Natural killer cell (primary cell): ENCODE measurements around the gene CCDC102A. TPM values are rescaled to one million over a fixed set of nuclear protein-coding genes. Genes with fewer than 3 reads are reported as not detected.

ENCODE experiments used
- ATAC-seq, 3 donors: fragments of 150-1000 bp in 2 of 3; fragments of 200-7000 bp in 1 of 3; cut with Tn5 transposase; 1 replicate in 1 of 3; 2 replicates in 2 of 3; pipeline ENCODE4 v1.10.0; 2021; ENCODE audit warnings: mild to moderate bottlenecking in 2 of 3, moderate library complexity in 2 of 3
- DNase-seq, 2 donors: peaks; one replicate each; pipeline versions ENCODE4 v3.0.0 to v3.0.0-alpha.2; 2013 to 2021; ENCODE audit warnings: mixed read lengths in 1 of 2
- H3K27ac ChIP-seq: one replicate; pipeline ENCODE4 v1.5.1; 2013; ENCODE audit warnings: mild to moderate bottlenecking, low read length
- H3K27me3 ChIP-seq: one replicate; pipeline ENCODE4 v1.6.1; 2013; ENCODE audit warnings: low read length; ENCODE audit not compliant: control insufficient read depth, insufficient read depth
- H3K36me3 ChIP-seq: one replicate; pipeline ENCODE4 v1.6.1; 2013; ENCODE audit warnings: low read length; ENCODE audit not compliant: control insufficient read depth, insufficient read depth
- H3K4me1 ChIP-seq: one replicate; pipeline ENCODE4 v1.6.1; 2013; ENCODE audit warnings: low read length; ENCODE audit not compliant: control insufficient read depth, insufficient read depth
- H3K4me3 ChIP-seq: one replicate; pipeline ENCODE4 v1.5.1; 2013; ENCODE audit warnings: low read length
- H3K9me3 ChIP-seq: one replicate; pipeline ENCODE4 v1.6.1; 2013; ENCODE audit warnings: low read length; ENCODE audit not compliant: control insufficient read depth, insufficient read depth
- H3K27ac Mint-ChIP-seq, 2 donors: one replicate each; pipeline ENCODE4 v1.8.0; 2022; ENCODE audit warnings: mild to moderate bottlenecking in 2 of 2, mixed read lengths in 2 of 2, moderate library complexity in 1 of 2
- H3K27me3 Mint-ChIP-seq, 2 donors: one replicate each; pipeline ENCODE4 v1.8.0; 2022; ENCODE audit warnings: low read depth in 2 of 2, mixed read lengths in 2 of 2
- H3K36me3 Mint-ChIP-seq: one replicate; pipeline ENCODE4 v1.8.0; 2022; ENCODE audit warnings: mixed read lengths
- H3K4me1 Mint-ChIP-seq, 2 donors: one replicate each; pipeline ENCODE4 v1.8.0; 2022; ENCODE audit warnings: mixed read lengths in 2 of 2
- H3K4me3 Mint-ChIP-seq: one replicate; pipeline ENCODE4 v1.8.0; 2022; ENCODE audit warnings: mild to moderate bottlenecking, moderate library complexity, mixed read lengths
- H3K9me3 Mint-ChIP-seq, 2 donors: one replicate each; pipeline ENCODE4 v1.8.0; 2022; ENCODE audit warnings: mixed read lengths in 2 of 2
- CTCF ChIP-seq: fragments of 200-600 bp; IDR thresholded peaks from one replicate; pipeline ENCODE4 v1.8.0; 2022; ENCODE audit warnings: antibody characterized with exemption
- WGBS: methylation state at CpG from one replicate; pipeline ENCODE4 v1.1.7; 2013; ENCODE audit warnings: missing lambda C conversion rate; ENCODE audit not compliant: insufficient coverage; 5-methylcytosine and 5-hydroxymethylcytosine counted together
- intact Hi-C: fragments of 100-400 bp; cut with micrococcal nuclease; formaldehyde crosslinking; loops from one replicate; pipeline ENCODE4 v1.14.2; 2022
- total RNA-seq, 4 donors: library from RNA; stranded (reverse); fragments of 120-200 nt in 1 of 4; gene quantifications; one replicate each; pipeline versions ENCODE4 v1.2.3 to v1.2.4, GENCODE V29; 2013 to 2022

CCDC102A gene
- total RNA-seq, 3 donors from 2014 or later (not counting 1 experiment from before 2014, with no cell fraction given) = 15.5 to 24.4 (median 17.1) TPM

- WGBS = 96% methylated on average over 15 of the region's 23 CpGs
- no peaks in the 10 kb centered on the region for H3K27me3 Mint-ChIP-seq
- H3K27ac ChIP-seq = no peak overlapping the region
- peaks cover 45% of the 10 kb centered on the region for H3K36me3 ChIP-seq
- H3K27me3 ChIP-seq = no peaks in the 10 kb centered on the region
- H3K9me3 Mint-ChIP-seq = no peaks in the 10 kb centered on the region
- H3K4me3 Mint-ChIP-seq = no peak overlapping the region
- no peak overlapping the region for H3K27ac Mint-ChIP-seq
- intact Hi-C loops = no loop called here
- no peak for DNase-seq
- TF ChIP-seq CTCF = no peak
- H3K4me1 ChIP-seq = no peaks in the 10 kb centered on the region
- ATAC-seq = no peak
- H3K36me3 Mint-ChIP-seq = no peaks in the 10 kb centered on the region
- H3K9me3 ChIP-seq = no peaks in the 10 kb centered on the region
- no peak overlapping the region for H3K4me3 ChIP-seq
- H3K4me1 Mint-ChIP-seq = peaks cover 0 to 6% of the 10 kb centered on the region in 2 donors
Measured at GRCh38 chr16:57512296-57513001, 23.9 kb downstream of the CCDC102A start.

DNA sequence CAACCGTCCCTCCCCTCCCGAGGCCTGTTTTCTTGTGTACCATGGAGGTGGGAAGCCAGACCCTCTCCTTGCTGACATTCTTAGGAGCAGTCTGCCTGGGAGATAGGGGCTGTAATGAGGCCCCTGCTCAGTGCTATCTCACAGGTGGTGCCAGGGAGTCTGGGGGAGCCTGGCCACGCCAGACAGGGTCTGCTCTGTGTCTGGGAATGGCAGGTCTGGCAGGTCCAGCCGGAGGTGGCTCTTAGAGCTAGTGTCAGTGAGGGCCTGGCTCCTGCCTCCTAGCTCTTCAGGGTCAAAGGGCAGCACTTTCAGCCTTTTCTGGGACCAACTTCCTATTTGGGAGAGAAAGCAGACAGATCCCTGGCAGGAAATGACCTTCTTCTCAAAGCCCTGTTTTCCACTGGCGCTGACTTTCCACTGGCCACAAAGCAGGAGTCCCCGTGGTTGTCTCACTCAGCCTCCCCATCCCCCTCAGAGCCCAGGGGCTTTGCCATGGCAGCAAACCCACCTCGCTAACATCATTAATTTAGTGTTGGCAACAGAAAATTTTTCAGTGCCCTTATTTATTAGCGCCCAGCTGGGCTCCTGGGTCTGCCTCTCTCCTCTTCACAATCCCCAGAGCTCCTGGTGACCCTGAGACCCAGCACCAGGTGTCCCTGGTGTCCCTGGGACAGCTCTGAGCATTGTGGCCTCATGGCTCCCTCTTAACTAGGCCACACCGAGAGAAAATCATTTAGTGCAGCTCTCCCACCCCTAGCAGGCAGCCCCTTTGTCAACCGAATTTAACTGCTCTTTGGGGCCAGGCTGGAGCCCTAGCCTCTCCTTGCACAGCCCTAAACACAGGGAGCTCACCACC lies 26.1 kb downstream of the CCDC102A start:
- Histone ChIP-seq H3K27ac (no peak overlapping the region), H3K4me1 (no peaks in the 10 kb centered on the region), H3K9me3 (no peaks in the 10 kb centered on the region), H3K4me3 (no peak overlapping the region), H3K27me3 (no peaks in the 10 kb centered on the region), H3K36me3 (peaks cover 24% of the 10 kb centered on the region)
- TF ChIP-seq CTCF = no peak
- DNase-seq (no peak), ATAC-seq (no peak)
- Mint-ChIP-seq H3K9me3 (no peaks in the 10 kb centered on the region), H3K27ac (no peak overlapping the region), H3K27me3 (no peaks in the 10 kb centered on the region), H3K4me1 (no peaks in the 10 kb centered on the region), H3K36me3 (no peaks in the 10 kb centered on the region), H3K4me3 (no peak overlapping the region)
- 85% methylated on average over 10 of the region's 10 CpGs for WGBS
- intact Hi-C loops = no loop called here

DNA sequence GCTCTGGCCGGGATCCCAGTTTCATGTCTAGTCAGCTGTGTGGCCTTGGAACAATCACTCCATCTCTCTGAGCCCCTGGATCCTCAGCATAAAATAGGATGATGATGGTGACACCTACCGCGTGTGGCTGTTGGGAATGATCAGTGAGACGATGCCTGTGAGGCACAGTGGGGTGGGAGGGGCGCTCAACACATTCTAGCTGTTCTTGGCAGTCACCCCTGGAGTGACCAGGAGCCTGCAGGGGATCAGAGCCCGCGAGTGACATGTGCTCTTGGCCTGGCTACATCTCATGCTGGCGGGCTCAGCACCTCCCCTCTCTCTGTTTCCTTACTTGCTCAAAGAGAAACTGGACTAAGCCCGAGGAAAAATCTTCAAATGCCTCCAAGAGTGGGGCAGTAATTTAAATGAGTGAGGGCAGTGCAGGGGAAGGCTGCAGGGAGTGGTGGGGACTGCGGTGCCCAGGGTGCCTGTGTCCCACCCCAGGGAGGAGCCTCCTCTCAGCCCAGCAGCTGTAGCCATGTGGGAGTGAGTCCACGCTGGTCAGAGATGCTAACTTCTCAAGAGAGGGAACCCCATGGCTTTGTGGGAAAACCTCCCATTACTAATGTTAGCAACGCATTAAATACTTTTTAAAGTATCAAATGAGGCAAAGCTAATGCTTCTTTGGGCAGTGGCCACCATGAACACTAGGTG lies 27.0 kb downstream of the CCDC102A start:
- DNase-seq (no peak), ATAC-seq (no peak)
- Histone ChIP-seq H3K9me3 (no peaks in the 10 kb centered on the region), H3K4me1 (no peaks in the 10 kb centered on the region), H3K27me3 (no peaks in the 10 kb centered on the region), H3K4me3 (no peak overlapping the region), H3K27ac (no peak overlapping the region), H3K36me3 (peaks cover 16% of the 10 kb centered on the region)
- 89% methylated on average over 11 of the region's 12 CpGs for WGBS
- Mint-ChIP-seq H3K27me3 (no peaks in the 10 kb centered on the region), H3K4me3 (no peak overlapping the region), H3K36me3 (no peaks in the 10 kb centered on the region), H3K27ac (no peak overlapping the region), H3K4me1 (no peaks in the 10 kb centered on the region), H3K9me3 (no peaks in the 10 kb centered on the region)
- TF ChIP-seq CTCF = no peak
- intact Hi-C loops = no loop called here
